IMR-90 (cell line): Measurements from ENCODE around the gene LINGO1.

Experiments used
- CHD1 ChIP-seq: IDR thresholded peaks from 2 replicates; pipeline ENCODE4 v1.6.1; 2012; ENCODE audit warnings: low read depth, low read length, improper control_type of control experiment
- CTCF ChIP-seq: conservative IDR thresholded peaks from 2 replicates; pipeline ENCODE4 v1.5.1; 2012; ENCODE audit warnings: mild to moderate bottlenecking, low read depth, low read length, improper control_type of control experiment
- MAFK ChIP-seq: IDR thresholded peaks from 2 replicates; pipeline ENCODE4 v1.6.1; 2012; ENCODE audit warnings: low read depth, low read length, improper control_type of control experiment
- MAZ ChIP-seq: IDR thresholded peaks from 2 replicates; pipeline ENCODE4 v1.6.1; 2012; ENCODE audit warnings: low read depth, mild to moderate bottlenecking, low read length, improper control_type of control experiment, moderate library complexity, borderline replicate concordance
- MXI1 ChIP-seq: IDR thresholded peaks from 2 replicates; pipeline ENCODE4 v1.6.1; 2012; ENCODE audit warnings: low read depth, mild to moderate bottlenecking, low read length, moderate library complexity, borderline replicate concordance
- NFE2L2 ChIP-seq: fragments of 150-350 bp; IDR thresholded peaks from 2 replicates; pipeline ENCODE4 v1.6.1; 2016; ENCODE audit warnings: low read depth, mild to moderate bottlenecking, low read length
- POLR2A ChIP-seq: IDR thresholded peaks from 2 replicates; pipeline ENCODE4 v1.6.1; 2012; ENCODE audit warnings: mild to moderate bottlenecking, low read depth, low read length
- RCOR1 ChIP-seq: IDR thresholded peaks from 2 replicates; pipeline ENCODE4 v1.6.1; 2012; ENCODE audit warnings: mild to moderate bottlenecking, low read length, improper control_type of control experiment; ENCODE audit not compliant: insufficient replicate concordance
- RFX5 ChIP-seq: IDR thresholded peaks from 2 replicates; pipeline ENCODE4 v1.8.0; 2012; ENCODE audit warnings: low read depth, mild to moderate bottlenecking, low read length, moderate library complexity

DNA sequence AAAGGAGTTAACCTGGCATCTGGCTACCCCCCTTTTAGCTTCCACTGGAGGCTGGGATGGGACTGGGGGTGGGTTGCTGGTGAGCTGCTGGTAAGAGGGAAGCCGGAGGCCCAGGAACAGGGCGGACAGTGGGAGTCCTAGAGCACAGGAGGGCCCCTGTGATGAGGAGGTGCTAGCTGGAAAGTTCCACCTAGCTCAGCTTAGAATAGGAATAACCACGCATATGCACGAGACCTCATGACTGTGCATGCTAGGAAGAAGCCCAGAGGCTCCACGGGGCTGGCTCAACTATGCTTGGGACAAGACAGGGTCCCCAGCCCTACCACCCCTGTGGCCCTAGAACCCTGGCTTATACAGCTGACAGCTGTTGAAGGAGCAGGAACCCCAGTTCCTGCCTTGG is 34.1 kb downstream of the LINGO1 start:
- no peak for TF ChIP-seq MAFK
- TF ChIP-seq NFE2L2, result no peak
- TF ChIP-seq CTCF, result no peak
- TF ChIP-seq MAZ, result no peak
- no peak for TF ChIP-seq RFX5
- no peak for TF ChIP-seq POLR2A
- no peak for TF ChIP-seq MXI1
- no peak for TF ChIP-seq RCOR1
- TF ChIP-seq CHD1, result no peak
